Neural progenitor cell (in vitro differentiated cells): ENCODE measurements around the gene SLMAP. TPM values are rescaled to one million over a fixed set of nuclear protein-coding genes. Genes with fewer than 3 reads are reported as not detected.

Source experiments
- DNase-seq: peaks from one replicate; pipeline ENCODE4 v3.0.0-alpha.2; 2016; ENCODE audit warnings: low spot score
- H2AFZ ChIP-seq: fragments of 200-600 bp; sonication (generic); replicated peaks from 2 replicates; pipeline ENCODE4 v1.6.1; 2016; ENCODE audit warnings: antibody characterized with exemption
- H3F3A ChIP-seq: fragments of 200-600 bp; sonication (generic); 2 replicates; pipeline ENCODE4 v1.6.1; 2016; ENCODE audit warnings: antibody characterized with exemption, low read depth
- H3K27ac ChIP-seq: fragments of 200-600 bp; sonication (generic); 2 replicates; pipeline ENCODE4 v1.5.1; 2016; ENCODE audit warnings: mild to moderate bottlenecking
- H3K27me3 ChIP-seq: fragments of 200-600 bp; sonication (generic); 2 replicates; pipeline ENCODE4 v1.6.1; 2016; ENCODE audit warnings: mild to moderate bottlenecking, moderate library complexity
- H3K36me3 ChIP-seq: fragments of 200-600 bp; sonication (generic); 2 replicates; pipeline ENCODE4 v1.5.1; 2016
- H3K4me1 ChIP-seq: fragments of 200-600 bp; sonication (generic); 2 replicates; pipeline ENCODE4 v1.6.1; 2016; ENCODE audit warnings: mixed run types
- H3K4me2 ChIP-seq: fragments of 200-600 bp; sonication (generic); 2 replicates; pipeline ENCODE4 v1.6.1; 2016
- H3K4me3 ChIP-seq: fragments of 200-600 bp; sonication (generic); 2 replicates; pipeline ENCODE4 v1.5.1; 2016
- H3K79me2 ChIP-seq: fragments of 200-600 bp; sonication (generic); 2 replicates; pipeline ENCODE4 v1.6.1; 2016; ENCODE audit warnings: low read depth
- H3K9ac ChIP-seq: fragments of 200-600 bp; sonication (generic); 2 replicates; pipeline ENCODE4 v1.6.1; 2016
- H3K9me3 ChIP-seq: fragments of 200-600 bp; sonication (generic); 2 replicates; pipeline ENCODE4 v1.5.1; 2016; ENCODE audit warnings: low read depth
- H4K20me1 ChIP-seq: fragments of 200-600 bp; sonication (generic); 2 replicates; pipeline ENCODE4 v1.6.1; 2016; ENCODE audit warnings: low read depth
- H3K27ac Mint-ChIP-seq: 3 replicates; pipeline ENCODE4 v1.8.0; 2021; ENCODE audit warnings: mixed read lengths
- H3K27me3 Mint-ChIP-seq: 2 replicates; pipeline ENCODE4 v1.8.0; 2022; ENCODE audit warnings: low read depth, mild to moderate bottlenecking, inconsistent platforms, moderate library complexity, mixed read lengths; ENCODE audit not compliant: insufficient read depth
- H3K36me3 Mint-ChIP-seq: 3 replicates; pipeline ENCODE4 v1.8.0; 2021; ENCODE audit warnings: mixed read lengths
- H3K4me1 Mint-ChIP-seq: 3 replicates; pipeline ENCODE4 v1.8.0; 2021; ENCODE audit warnings: mixed read lengths
- H3K4me3 Mint-ChIP-seq: 3 replicates; pipeline ENCODE4 v1.8.0; 2021; ENCODE audit warnings: mild to moderate bottlenecking, moderate library complexity, mixed read lengths
- H3K9me3 Mint-ChIP-seq: 3 replicates; pipeline ENCODE4 v1.8.0; 2020; ENCODE audit warnings: mixed read lengths
- EZH2 ChIP-seq: fragments of 200-600 bp; sonication (generic); IDR thresholded peaks from 2 replicates; pipeline ENCODE4 v1.6.1; 2017; ENCODE audit warnings: antibody characterized with exemption, mild to moderate bottlenecking, moderate library complexity
- EZH2phosphoT487 ChIP-seq: fragments of 200-600 bp; sonication (generic); IDR thresholded peaks from 2 replicates; pipeline ENCODE4 v1.6.1; 2017; ENCODE audit warnings: antibody characterized with exemption
- total RNA-seq: library from RNA; depleted of rRNA; stranded (reverse); fragments of >200 nt; gene quantifications from 2 replicates; pipeline ENCODE4 v1.2.3, GENCODE V29; 2015; ENCODE audit warnings: low replicate concordance
- TF ChIP-seq, protein P1 (sequence below): fragments of 200-600 bp; sonication (generic); IDR thresholded peaks from 2 replicates; pipeline ENCODE4 v1.5.1; 2017; ENCODE audit warnings: antibody characterized with exemption, mild to moderate bottlenecking

The SLMAP gene
- total RNA-seq, 1 donor from 2014 or later: 59.4 TPM

- H3K27ac ChIP-seq: no peak overlapping the region
- H3K27me3 ChIP-seq: no peaks in the 10 kb centered on the region
- peaks cover 11% of the 10 kb centered on the region for H3F3A ChIP-seq
- no peak overlapping the region for H3K9ac ChIP-seq
- H3K4me3 ChIP-seq: no peak overlapping the region
- H3K27ac Mint-ChIP-seq: no peak overlapping the region
- no peaks in the 10 kb centered on the region for H3K9me3 ChIP-seq
- no peaks in the 10 kb centered on the region for H3K27me3 Mint-ChIP-seq
- H3K4me1 Mint-ChIP-seq: no peaks in the 10 kb centered on the region
- H2AFZ ChIP-seq: peak overlapping the region; percentile 9
- H3K79me2 ChIP-seq: no peaks in the 10 kb centered on the region
- H3K9me3 Mint-ChIP-seq: no peaks in the 10 kb centered on the region
- no peak for DNase-seq
- H3K4me2 ChIP-seq: no peak overlapping the region
- H3K36me3 ChIP-seq: no peaks in the 10 kb centered on the region
- no peak overlapping the region for H3K4me3 Mint-ChIP-seq
- no peak for TF ChIP-seq EZH2
- TF ChIP-seq EZH2phosphoT487: no peak
- TF ChIP-seq, protein P1, sequence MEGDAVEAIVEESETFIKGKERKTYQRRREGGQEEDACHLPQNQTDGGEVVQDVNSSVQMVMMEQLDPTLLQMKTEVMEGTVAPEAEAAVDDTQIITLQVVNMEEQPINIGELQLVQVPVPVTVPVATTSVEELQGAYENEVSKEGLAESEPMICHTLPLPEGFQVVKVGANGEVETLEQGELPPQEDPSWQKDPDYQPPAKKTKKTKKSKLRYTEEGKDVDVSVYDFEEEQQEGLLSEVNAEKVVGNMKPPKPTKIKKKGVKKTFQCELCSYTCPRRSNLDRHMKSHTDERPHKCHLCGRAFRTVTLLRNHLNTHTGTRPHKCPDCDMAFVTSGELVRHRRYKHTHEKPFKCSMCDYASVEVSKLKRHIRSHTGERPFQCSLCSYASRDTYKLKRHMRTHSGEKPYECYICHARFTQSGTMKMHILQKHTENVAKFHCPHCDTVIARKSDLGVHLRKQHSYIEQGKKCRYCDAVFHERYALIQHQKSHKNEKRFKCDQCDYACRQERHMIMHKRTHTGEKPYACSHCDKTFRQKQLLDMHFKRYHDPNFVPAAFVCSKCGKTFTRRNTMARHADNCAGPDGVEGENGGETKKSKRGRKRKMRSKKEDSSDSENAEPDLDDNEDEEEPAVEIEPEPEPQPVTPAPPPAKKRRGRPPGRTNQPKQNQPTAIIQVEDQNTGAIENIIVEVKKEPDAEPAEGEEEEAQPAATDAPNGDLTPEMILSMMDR: no peak
- H3K36me3 Mint-ChIP-seq: no peaks in the 10 kb centered on the region
- H4K20me1 ChIP-seq: no peaks in the 10 kb centered on the region
- H3K4me1 ChIP-seq: peaks cover 14% of the 10 kb centered on the region
Measured at GRCh38 chr3:57745101-57745500, 11.0 kb upstream of the SLMAP start.

DNA sequence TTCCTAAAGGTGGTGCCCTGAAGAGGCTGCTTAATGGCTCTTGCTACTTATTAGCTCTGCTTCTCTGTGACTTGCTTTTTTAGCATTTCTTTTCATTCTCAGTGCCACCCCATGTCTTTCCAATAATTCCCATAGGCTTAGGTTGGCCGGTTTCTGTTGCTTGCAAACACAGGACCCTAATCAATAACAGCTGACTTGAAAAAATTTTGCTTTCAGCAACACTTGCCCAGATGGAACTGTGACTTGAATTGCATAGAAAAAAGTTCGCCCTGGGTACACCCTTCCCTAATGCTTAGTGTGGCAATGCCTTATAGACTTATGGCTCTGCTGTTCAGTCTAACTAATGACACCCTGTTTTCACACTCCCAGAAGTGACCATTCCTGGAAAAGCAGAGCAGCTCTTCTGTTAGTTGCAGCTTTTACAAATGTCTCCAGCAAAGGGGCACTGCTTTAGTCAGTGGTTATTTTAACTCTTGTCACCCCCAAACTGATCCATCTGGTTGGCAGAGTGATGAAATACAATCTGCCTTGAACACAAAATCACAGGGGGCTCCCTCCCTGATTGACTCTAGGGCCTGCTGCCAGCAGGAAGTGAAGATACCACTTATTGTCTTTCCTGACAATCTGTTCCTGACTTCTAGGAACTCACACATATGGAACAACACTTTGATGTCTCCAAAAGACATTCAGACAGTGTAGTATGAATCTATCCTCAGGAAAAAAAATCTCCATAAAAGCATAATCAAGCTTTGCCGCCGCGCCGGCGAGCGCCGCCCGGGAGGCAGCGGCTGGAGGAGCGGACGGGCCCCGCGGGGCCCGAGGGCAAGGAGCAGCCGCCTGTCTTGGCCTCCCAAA is 9.7 kb upstream of the SLMAP start:
- peaks cover 14% of the 10 kb centered on the region for H3K4me1 ChIP-seq
- H2AFZ ChIP-seq: no peak overlapping the region
- no peaks in the 10 kb centered on the region for H3K79me2 ChIP-seq
- no peak for DNase-seq
- H3K27me3 Mint-ChIP-seq: no peaks in the 10 kb centered on the region
- H3K27me3 ChIP-seq: no peaks in the 10 kb centered on the region
- H3K4me3 Mint-ChIP-seq: no peak overlapping the region
- H4K20me1 ChIP-seq: no peaks in the 10 kb centered on the region
- no peak overlapping the region for H3K9ac ChIP-seq
- H3K36me3 Mint-ChIP-seq: no peaks in the 10 kb centered on the region
- no peak overlapping the region for H3K27ac ChIP-seq
- no peaks in the 10 kb centered on the region for H3K4me1 Mint-ChIP-seq
- TF ChIP-seq EZH2 (no peak), EZH2phosphoT487 (no peak)
- TF ChIP-seq, protein P1: no peak
- no peak overlapping the region for H3K4me3 ChIP-seq
- H3F3A ChIP-seq: peaks cover 11% of the 10 kb centered on the region
- H3K27ac Mint-ChIP-seq: no peak overlapping the region
- no peaks in the 10 kb centered on the region for H3K36me3 ChIP-seq
- H3K9me3 Mint-ChIP-seq: no peaks in the 10 kb centered on the region
- no peak overlapping the region for H3K4me2 ChIP-seq
- H3K9me3 ChIP-seq: no peaks in the 10 kb centered on the region

DNA sequence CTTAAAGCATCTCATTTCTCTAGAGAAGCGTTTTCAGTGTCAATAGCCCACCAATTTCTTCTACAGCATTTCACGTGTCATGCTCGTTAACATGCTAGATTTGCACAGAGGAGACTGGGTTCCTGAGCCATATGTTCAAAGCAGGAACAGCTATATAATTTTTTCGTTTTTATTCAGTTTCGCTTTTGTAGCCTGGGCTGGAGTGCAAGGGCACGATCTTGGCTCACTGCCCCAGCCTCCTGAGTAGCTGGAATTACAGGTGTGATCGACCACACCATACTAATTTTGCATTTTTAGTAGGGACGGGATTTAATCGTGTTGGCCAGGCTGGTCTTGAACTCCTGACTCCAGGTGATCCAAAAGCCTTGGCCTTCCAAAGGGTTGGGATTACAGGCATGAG is 6.6 kb upstream of the SLMAP start:
- H4K20me1 ChIP-seq: no peaks in the 10 kb centered on the region
- DNase-seq: no peak
- H3K36me3 ChIP-seq: no peaks in the 10 kb centered on the region
- Mint-ChIP-seq H3K27me3 (no peaks in the 10 kb centered on the region), H3K27ac (no peak overlapping the region), H3K9me3 (no peaks in the 10 kb centered on the region), H3K36me3 (no peaks in the 10 kb centered on the region), H3K4me1 (no peaks in the 10 kb centered on the region), H3K4me3 (no peak overlapping the region)
- H3K27me3 ChIP-seq: no peaks in the 10 kb centered on the region
- H2AFZ ChIP-seq: no peak overlapping the region
- TF ChIP-seq, protein P1: no peak
- no peak for TF ChIP-seq EZH2phosphoT487
- TF ChIP-seq EZH2: no peak
- peaks cover 11% of the 10 kb centered on the region for H3F3A ChIP-seq
- no peak overlapping the region for H3K9ac ChIP-seq
- no peak overlapping the region for H3K4me2 ChIP-seq
- no peaks in the 10 kb centered on the region for H3K79me2 ChIP-seq
- no peak overlapping the region for H3K4me3 ChIP-seq
- no peak overlapping the region for H3K27ac ChIP-seq
- no peaks in the 10 kb centered on the region for H3K9me3 ChIP-seq
- peaks cover 14% of the 10 kb centered on the region for H3K4me1 ChIP-seq
